K562 (cell line): ENCODE results near the gene DOCK4. TPM values are rescaled to one million over a fixed set of nuclear protein-coding genes. Genes with fewer than 3 reads are reported as not detected.

Experiments used
- ATAC-seq: fragments of 200-7000 bp; cut with Tn5 transposase; 3 replicates; pipeline ENCODE4 v1.9.1; 2020; ENCODE audit warnings: moderate library complexity
- BruUV-seq: library from RNA; stranded (reverse); fragments of 400-500 nt; replicated peaks from 2 replicates; lab custom pipeline; 2021; lab: Mats Ljungman, UMichigan
- CTCF ChIA-PET: fragments of 300-600 bp; formaldehyde crosslinking; extraction: SDS; loops from one replicate; lab custom pipeline; 2021; ENCODE audit warnings: low intra/inter-chr PET ratio; lab: Yijun Ruan, JAX
- POLR2A ChIA-PET: fragments of 300-600, 350-650 bp; sonication (Branson Sonifier 250); formaldehyde crosslinking; extraction: SDS; loops from one replicate; lab custom pipeline; 2021; ENCODE audit warnings: antibody characterized with exemption, inconsistent platforms; lab: Yijun Ruan, JAX
- DNase-seq, 4 experiments: peaks; one replicate each; pipeline versions ENCODE4 v3.0.0 to v3.0.0-alpha.2; 2011 to 2018; ENCODE audit warnings: low spot score in 3 of 4, mixed read lengths in 3 of 4; ENCODE audit errors: extremely low read depth in 1 of 4
- FAIRE-seq: peaks from 2 replicates; lab custom pipeline; 2011; peaks lifted over from hg19 to GRCh38; lab: Jason Lieb, UNC
- H2AFZ ChIP-seq: 2 replicates; pipeline ENCODE4 v1.6.0; 2011; ENCODE audit warnings: low read depth, low read length, control low read depth, inconsistent platforms
- H3K27ac ChIP-seq: fragments of 200-600 bp; 3 replicates; pipeline ENCODE4 v1.8.0; 2011; ENCODE audit warnings: low read depth, mild to moderate bottlenecking, control low read depth, inconsistent platforms, low read length, moderate library complexity, mixed read lengths; ENCODE audit errors: extremely low read depth
- H3K27me3 ChIP-seq, 2 experiments: fragments of 300-600 bp in 1 of 2; 2 replicates in 1 of 2; 3 replicates in 1 of 2; pipeline versions ENCODE4 v1.6.0 to v1.8.0; 2011; ENCODE audit warnings: inconsistent platforms in 2 of 2, low read length in 2 of 2, mild to moderate bottlenecking in 1 of 2, mixed read lengths in 1 of 2, moderate library complexity in 1 of 2; ENCODE audit not compliant: control insufficient read depth in 2 of 2, insufficient read depth in 2 of 2
- H3K36me3 ChIP-seq: fragments of 300-600 bp; 3 replicates; pipeline ENCODE4 v1.8.0; 2011; ENCODE audit warnings: mild to moderate bottlenecking, low read length, inconsistent platforms; ENCODE audit not compliant: control insufficient read depth, insufficient read depth
- H3K4me1 ChIP-seq, 2 experiments: fragments of 200-600 bp in 1 of 2; replicated peaks in 1 of 2; 2 replicates in 1 of 2; 3 replicates in 1 of 2; pipeline versions ENCODE4 v1.5.1 to v1.8.0; 2011; ENCODE audit warnings: inconsistent platforms in 2 of 2, low read length in 2 of 2, mild to moderate bottlenecking in 1 of 2, mixed read lengths in 1 of 2, moderate library complexity in 1 of 2; ENCODE audit not compliant: control insufficient read depth in 2 of 2, insufficient read depth in 2 of 2
- H3K4me2 ChIP-seq: 2 replicates; pipeline ENCODE4 v1.6.1; 2011; ENCODE audit warnings: low read length, control low read depth, inconsistent platforms, mixed read lengths; ENCODE audit not compliant: insufficient read depth
- H3K4me3 ChIP-seq: fragments of 200-600 bp; sonication (generic), shearing (Covaris generic); 2 replicates; pipeline ENCODE4 v1.5.1; 2016; ENCODE audit warnings: control low read depth, inconsistent platforms
- H3K79me2 ChIP-seq: fragments of 200-600 bp; 3 replicates; pipeline ENCODE4 v1.8.0; 2011; ENCODE audit warnings: low read length, inconsistent platforms; ENCODE audit not compliant: control insufficient read depth, insufficient read depth
- H3K9ac ChIP-seq, 2 experiments: 2 replicates each; pipeline versions ENCODE4 v1.6.0 to v1.6.1; 2011; ENCODE audit warnings: low read depth in 2 of 2, low read length in 2 of 2, control low read depth in 1 of 2, inconsistent platforms in 1 of 2, mild to moderate bottlenecking in 1 of 2, mixed read lengths in 1 of 2; ENCODE audit not compliant: insufficient read depth in 1 of 2
- H3K9me1 ChIP-seq: one replicate; pipeline ENCODE4 v1.6.0; 2011; ENCODE audit warnings: inconsistent platforms, mild to moderate bottlenecking, low read length, moderate library complexity; ENCODE audit not compliant: control insufficient read depth, insufficient read depth
- H3K9me3 ChIP-seq: replicated peaks from 2 replicates; pipeline ENCODE4 v1.5.1; 2011; ENCODE audit warnings: low read depth, low read length, inconsistent platforms; ENCODE audit not compliant: control insufficient read depth, insufficient read depth
- H4K20me1 ChIP-seq: replicated peaks from 2 replicates; pipeline ENCODE4 v1.6.1; 2011; ENCODE audit warnings: low read length, inconsistent platforms, mixed read lengths; ENCODE audit not compliant: control insufficient read depth, insufficient read depth
- PHB ChIP-seq: fragments of 250-450 bp; sonication (Bioruptor Pico); IDR thresholded peaks from 2 replicates; pipeline ENCODE4 v1.5.0; 2021
- RBM22 ChIP-seq: fragments of 200-400 bp; formaldehyde crosslinking; IDR thresholded peaks from 2 replicates; pipeline ENCODE4 v1.6.1; 2018; ENCODE audit warnings: low read length, low read depth; ENCODE audit not compliant: poor library complexity, severe bottlenecking
- STAT6 ChIP-seq: sonication (generic); formaldehyde crosslinking; IDR thresholded peaks from 2 replicates; pipeline ENCODE4 v1.8.1; 2023; ENCODE audit warnings: mild to moderate bottlenecking, missing genetic modification reagents
- ZNF174 ChIP-seq: fragments of 250-450 bp; sonication (Bioruptor Pico); IDR thresholded peaks from 2 replicates; pipeline ENCODE4 v1.4.0; 2020; ENCODE audit warnings: mild to moderate bottlenecking
- ZNF584 ChIP-seq: fragments of 200-800 bp; sonication (Bioruptor generic); IDR thresholded peaks from 2 replicates; pipeline ENCODE4 v1.6.1; 2016; ENCODE audit warnings: low read depth, mild to moderate bottlenecking, missing genetic modification characterization, missing compliant biosample characterization
- WGBS: fragments of 100-300 bp; shearing (Covaris generic); methylation state at CpG from one replicate; pipeline ENCODE4 v1.1.6; 2016; ENCODE audit warnings: low coverage, mixed read lengths; ENCODE audit not compliant: insufficient coverage; ENCODE audit errors: missing lambda C conversion rate; 5-methylcytosine and 5-hydroxymethylcytosine counted together
- in situ Hi-C: fragments of 300-500 bp; cut with MboI; formaldehyde crosslinking; loops from 4 replicates; pipeline ENCODE4 v1.15.0; 2018; ENCODE audit warnings: inconsistent platforms, mixed read lengths
- intact Hi-C: fragments of 100-400 bp; cut with micrococcal nuclease; formaldehyde crosslinking; loops from 2 replicates; pipeline ENCODE4 v1.14.2; 2022
- polyA plus RNA-seq, 8 experiments: library from polyadenylated mRNA; depleted of rRNA in 4 of 8; stranded (reverse) in 5 of 8; unstranded in 3 of 8; fragments of >200 nt; fragmentation: Nextera tagmentation in 2 of 8; fragmentation: Illumina TruSeq in 1 of 8; extraction: Ambion mirVana in 2 of 8; extraction: Trizol in 1 of 8; gene quantifications; 2 replicates each; pipeline versions ENCODE4 v1.2.1 to v1.2.3, GENCODE V29; 2011 to 2014; ENCODE audit warnings: inconsistent platforms in 1 of 8, missing spikeins in 1 of 8
- total RNA-seq, 7 experiments: library from RNA; depleted of rRNA in 6 of 7; stranded (reverse); fragments of >200 nt in 6 of 7; fragmentation: Illumina TruSeq in 2 of 7; extraction: Trizol in 2 of 7; gene quantifications; 2 replicates each; pipeline versions ENCODE4 v1.2.1 to v1.2.3, GENCODE V29; 2011 to 2021; ENCODE audit warnings: low replicate concordance in 1 of 7

The DOCK4 gene
- total and polyA plus RNA-seq, 9 of the 15 experiments (the other 6 are each of a cell fraction or from before 2014, with no cell fraction given): 0.42 to 5.7 (median 2.3) TPM

- 0% methylated on average over 1 of the region's 1 CpG for WGBS
- Histone ChIP-seq H3K4me2 (no peak overlapping the region), H3K79me2 (no peaks in the 10 kb centered on the region), H3K9me1 (no peaks in the 10 kb centered on the region), H3K4me1 (no peaks in the 10 kb centered on the region), H3K27ac (no peak overlapping the region), H3K9ac (no peak overlapping the region), H2AFZ (no peak overlapping the region), H3K27me3 (0 out of 5 replicates have a peak, but pooled peaks cover 0 to 4% of the 10 kb centered on the region in 2 experiments), H3K4me3 (no peak overlapping the region)
- DNase-seq (no peak), ATAC-seq (no peak), FAIRE-seq (no peak)
- TF ChIP-seq PHB (CRISPR knock-in tag): no peak
- TF ChIP-seq RBM22: no peak
- TF ChIP-seq ZNF584 (CRISPR knock-in tag): no peak
- TF ChIP-seq STAT6 (CRISPR knock-in tag): no peak
- no peak for TF ChIP-seq ZNF174 (CRISPR knock-in tag)
- TF ChIP-seq, all 486 proteins: peak for 0
- ChIA-PET CTCF (no interaction called here), POLR2A (no interaction called here)
- BruUV-seq: no TSS peak
- no peaks in the 10 kb centered on the region for H3K9me3 ChIP-seq
- H4K20me1 ChIP-seq: no peaks in the 10 kb centered on the region
- intact Hi-C loops: no loop called here
- no peaks in the 10 kb centered on the region for H3K36me3 ChIP-seq
- in situ Hi-C loops: no loop called here
These were observed 431.0 kb downstream of the DOCK4 start for GRCh38 chr7:111775206-111775605.
